GM23338 (cell line): ENCODE results near the gene ACTR2. TPM values are rescaled to one million over a fixed set of nuclear protein-coding genes. Genes with fewer than 3 reads are reported as not detected.

ENCODE experiments used
- ATAC-seq: fragments of 200-7000 bp; cut with Tn5 transposase; 3 replicates; pipeline ENCODE4 v1.9.1; 2020
- DNase-seq: peaks from one replicate; pipeline ENCODE4 v3.0.0-alpha.2; 2015; ENCODE audit warnings: low spot score
- H2AFZ ChIP-seq: fragments of 200-600 bp; sonication (generic); 2 replicates; pipeline ENCODE4 v1.8.0; 2016; ENCODE audit warnings: antibody characterized with exemption, mild to moderate bottlenecking, moderate library complexity
- H3F3A ChIP-seq: fragments of 200-600 bp; sonication (generic); replicated peaks from 2 replicates; pipeline ENCODE4 v1.8.0; 2017; ENCODE audit warnings: antibody characterized with exemption, mixed run types, low read depth
- H3K27ac ChIP-seq: fragments of 200-600 bp; sonication (generic); 2 replicates; pipeline ENCODE4 v1.6.1; 2016; ENCODE audit warnings: low read depth
- H3K27me3 ChIP-seq: fragments of 200-600 bp; sonication (generic); 2 replicates; pipeline ENCODE4 v1.8.0; 2016; ENCODE audit warnings: mild to moderate bottlenecking, mixed run types, moderate library complexity; ENCODE audit not compliant: insufficient read depth
- H3K36me3 ChIP-seq: fragments of 200-600 bp; sonication (generic); 2 replicates; pipeline ENCODE4 v1.8.0; 2016; ENCODE audit warnings: mild to moderate bottlenecking; ENCODE audit not compliant: insufficient read depth
- H3K4me1 ChIP-seq: fragments of 200-600 bp; sonication (generic); 2 replicates; pipeline ENCODE4 v1.8.0; 2016; ENCODE audit warnings: mild to moderate bottlenecking, moderate library complexity; ENCODE audit not compliant: insufficient read depth
- H3K4me2 ChIP-seq: fragments of 200-600 bp; sonication (generic); 2 replicates; pipeline ENCODE4 v1.7.1; 2017; ENCODE audit warnings: mixed run types
- H3K4me3 ChIP-seq: fragments of 200-600 bp; sonication (generic); 2 replicates; pipeline ENCODE4 v1.6.1; 2016; ENCODE audit warnings: mixed run types
- H3K79me2 ChIP-seq: fragments of 200-600 bp; sonication (generic); replicated peaks from 2 replicates; pipeline ENCODE4 v1.8.0; 2017; ENCODE audit warnings: mild to moderate bottlenecking; ENCODE audit not compliant: insufficient read depth
- H3K9me2 ChIP-seq: fragments of 200-600 bp; sonication (generic); 2 replicates; pipeline ENCODE4 v1.8.0; 2017; ENCODE audit not compliant: insufficient read depth
- H4K20me1 ChIP-seq: fragments of 200-600 bp; sonication (generic); replicated peaks from 2 replicates; pipeline ENCODE4 v1.8.0; 2017; ENCODE audit warnings: mild to moderate bottlenecking; ENCODE audit not compliant: insufficient read depth
- H3K27ac Mint-ChIP-seq: 2 replicates; pipeline ENCODE4 v1.8.0; 2020; ENCODE audit warnings: inconsistent platforms, mild to moderate bottlenecking, moderate library complexity, mixed read lengths
- H3K27me3 Mint-ChIP-seq: 3 replicates; pipeline ENCODE4 v1.8.0; 2022; ENCODE audit warnings: low read depth, mild to moderate bottlenecking, moderate library complexity, mixed read lengths, inconsistent platforms; ENCODE audit not compliant: insufficient read depth, poor library complexity
- H3K36me3 Mint-ChIP-seq: 3 replicates; pipeline ENCODE4 v1.8.0; 2021; ENCODE audit warnings: low read depth, mild to moderate bottlenecking, inconsistent platforms, moderate library complexity, mixed read lengths
- H3K4me1 Mint-ChIP-seq: 3 replicates; pipeline ENCODE4 v1.8.0; 2020; ENCODE audit warnings: mild to moderate bottlenecking, inconsistent platforms, mixed read lengths
- H3K4me3 Mint-ChIP-seq: 3 replicates; pipeline ENCODE4 v1.8.0; 2021; ENCODE audit warnings: moderate library complexity, mild to moderate bottlenecking, inconsistent platforms, mixed read lengths
- H3K9me3 Mint-ChIP-seq: 3 replicates; pipeline ENCODE4 v1.8.0; 2020; ENCODE audit warnings: moderate library complexity, mild to moderate bottlenecking, inconsistent platforms, mixed read lengths
- CREB1 ChIP-seq: fragments of 250-450 bp; sonication (Bioruptor Pico); IDR thresholded peaks from 2 replicates; pipeline ENCODE4 v1.5.0; 2020; ENCODE audit warnings: low read depth, mild to moderate bottlenecking, moderate library complexity
- EZH2 ChIP-seq: fragments of 200-600 bp; sonication (generic); IDR thresholded peaks from one replicate; pipeline ENCODE4 v1.8.0; 2017; ENCODE audit warnings: antibody characterized with exemption, mild to moderate bottlenecking, low read depth; ENCODE audit not compliant: unreplicated experiment
- EZH2phosphoT487 ChIP-seq: fragments of 200-600 bp; sonication (generic); IDR thresholded peaks from one replicate; pipeline ENCODE4 v1.8.1; 2018; ENCODE audit warnings: antibody characterized with exemption; ENCODE audit not compliant: unreplicated experiment
- JUNB ChIP-seq: IDR thresholded peaks from one replicate; pipeline ENCODE4 v1.6.1; 2016; ENCODE audit warnings: antibody characterized with exemption; ENCODE audit not compliant: unreplicated experiment
- NANOG ChIP-seq: IDR thresholded peaks from 2 replicates; pipeline ENCODE4 v1.6.1; 2016; ENCODE audit warnings: antibody characterized with exemption, borderline replicate concordance
- POLR2AphosphoS5 ChIP-seq: IDR thresholded peaks from 2 replicates; pipeline ENCODE4 v1.6.1; 2016; ENCODE audit warnings: antibody characterized with exemption, low read depth
- STAT1 ChIP-seq: IDR thresholded peaks from one replicate; pipeline ENCODE4 v1.6.1; 2016; ENCODE audit warnings: antibody characterized with exemption; ENCODE audit not compliant: unreplicated experiment
- ZNF114 ChIP-seq: fragments of 250-450 bp; sonication (Bioruptor Pico); IDR thresholded peaks from 2 replicates; pipeline ENCODE4 v1.5.0; 2020; ENCODE audit warnings: mild to moderate bottlenecking, moderate library complexity
- ZNF331 ChIP-seq: fragments of 250-450 bp; sonication (Bioruptor Pico); IDR thresholded peaks from 2 replicates; pipeline ENCODE4 v1.5.0; 2020; ENCODE audit warnings: low read depth, mild to moderate bottlenecking, moderate library complexity
- polyA plus RNA-seq: library from polyadenylated mRNA; unstranded; fragments of >200 nt; fragmentation: Nextera tagmentation; extraction: Ambion mirVana; gene quantifications from 2 replicates; pipeline ENCODE4 v1.2.1, GENCODE V29; 2016
- total RNA-seq: library from RNA; depleted of rRNA; stranded (reverse); fragments of >200 nt; shearing (Covaris generic); gene quantifications from 2 replicates; pipeline ENCODE4 v1.2.3, GENCODE V29; 2014
- TF ChIP-seq, protein P1 (sequence below): fragments of 250-450 bp; sonication (Bioruptor Pico); IDR thresholded peaks from 2 replicates; pipeline ENCODE4 v1.5.0; 2020; ENCODE audit warnings: mild to moderate bottlenecking, moderate library complexity
- TF ChIP-seq, protein P2 (sequence below): IDR thresholded peaks from one replicate; pipeline ENCODE4 v1.6.1; 2018; ENCODE audit warnings: antibody characterized with exemption; ENCODE audit not compliant: unreplicated experiment
- TF ChIP-seq, protein P3 (sequence below): IDR thresholded peaks from 2 replicates; pipeline ENCODE4 v1.6.1; 2016; ENCODE audit warnings: antibody characterized with exemption
- TF ChIP-seq, protein P4 (sequence below), 2 experiments: fragments of 200-600 bp in 1 of 2; sonication (generic) in 1 of 2; conservative IDR thresholded peaks; 2 replicates each; pipeline versions ENCODE4 v1.5.1 to v1.6.1; 2016 to 2017; ENCODE audit warnings: antibody characterized with exemption in 2 of 2, low read depth in 2 of 2, mild to moderate bottlenecking in 2 of 2, moderate library complexity in 1 of 2

The ACTR2 gene
- total and polyA plus RNA-seq, 2 experiments from 2014 or later, result 73.6 to 87.6 TPM

DNA sequence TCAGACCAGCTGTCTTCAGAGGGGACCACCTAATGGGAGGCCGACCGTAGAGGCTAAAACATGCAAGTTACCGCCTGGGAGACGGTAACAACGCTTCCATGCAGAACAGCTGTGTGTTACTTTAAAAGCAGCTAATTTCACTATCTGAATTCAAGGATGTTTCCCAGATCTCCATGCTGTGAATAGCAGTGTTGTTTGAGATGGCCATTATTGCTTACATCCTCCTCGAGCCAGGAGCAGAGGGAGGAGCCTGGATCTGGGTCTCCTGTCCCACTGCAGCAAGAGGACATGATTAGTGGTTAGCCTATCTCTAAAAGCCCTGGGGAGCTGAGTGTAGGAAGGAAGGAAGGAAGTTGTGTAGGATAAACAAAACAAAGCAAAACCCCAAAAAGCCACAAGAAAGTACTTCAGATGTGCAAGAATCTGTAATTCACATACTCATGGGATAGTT lies 50.9 kb downstream of the ACTR2 start:
- Histone ChIP-seq H3K79me2 (no peaks in the 10 kb centered on the region), H4K20me1 (peaks cover 17% of the 10 kb centered on the region), H2AFZ (no peak overlapping the region), H3K4me3 (no peak overlapping the region), H3F3A (no peaks in the 10 kb centered on the region), H3K9me2 (no peaks in the 10 kb centered on the region), H3K36me3 (no peaks in the 10 kb centered on the region), H3K4me1 (peaks cover 4% of the 10 kb centered on the region; the same call in 1 of the 2 replicates), H3K4me2 (no peak overlapping the region), H3K27ac (no peak overlapping the region), H3K27me3 (peaks cover 98% of the 10 kb centered on the region)
- no peak overlapping the region for H3K27ac Mint-ChIP-seq
- H3K4me3 Mint-ChIP-seq, result no peak overlapping the region
- ATAC-seq (no peak), DNase-seq (no peak)
- peaks cover 85% of the 10 kb centered on the region for H3K27me3 Mint-ChIP-seq
- TF ChIP-seq STAT1, result no peak
- TF ChIP-seq, protein P1, sequence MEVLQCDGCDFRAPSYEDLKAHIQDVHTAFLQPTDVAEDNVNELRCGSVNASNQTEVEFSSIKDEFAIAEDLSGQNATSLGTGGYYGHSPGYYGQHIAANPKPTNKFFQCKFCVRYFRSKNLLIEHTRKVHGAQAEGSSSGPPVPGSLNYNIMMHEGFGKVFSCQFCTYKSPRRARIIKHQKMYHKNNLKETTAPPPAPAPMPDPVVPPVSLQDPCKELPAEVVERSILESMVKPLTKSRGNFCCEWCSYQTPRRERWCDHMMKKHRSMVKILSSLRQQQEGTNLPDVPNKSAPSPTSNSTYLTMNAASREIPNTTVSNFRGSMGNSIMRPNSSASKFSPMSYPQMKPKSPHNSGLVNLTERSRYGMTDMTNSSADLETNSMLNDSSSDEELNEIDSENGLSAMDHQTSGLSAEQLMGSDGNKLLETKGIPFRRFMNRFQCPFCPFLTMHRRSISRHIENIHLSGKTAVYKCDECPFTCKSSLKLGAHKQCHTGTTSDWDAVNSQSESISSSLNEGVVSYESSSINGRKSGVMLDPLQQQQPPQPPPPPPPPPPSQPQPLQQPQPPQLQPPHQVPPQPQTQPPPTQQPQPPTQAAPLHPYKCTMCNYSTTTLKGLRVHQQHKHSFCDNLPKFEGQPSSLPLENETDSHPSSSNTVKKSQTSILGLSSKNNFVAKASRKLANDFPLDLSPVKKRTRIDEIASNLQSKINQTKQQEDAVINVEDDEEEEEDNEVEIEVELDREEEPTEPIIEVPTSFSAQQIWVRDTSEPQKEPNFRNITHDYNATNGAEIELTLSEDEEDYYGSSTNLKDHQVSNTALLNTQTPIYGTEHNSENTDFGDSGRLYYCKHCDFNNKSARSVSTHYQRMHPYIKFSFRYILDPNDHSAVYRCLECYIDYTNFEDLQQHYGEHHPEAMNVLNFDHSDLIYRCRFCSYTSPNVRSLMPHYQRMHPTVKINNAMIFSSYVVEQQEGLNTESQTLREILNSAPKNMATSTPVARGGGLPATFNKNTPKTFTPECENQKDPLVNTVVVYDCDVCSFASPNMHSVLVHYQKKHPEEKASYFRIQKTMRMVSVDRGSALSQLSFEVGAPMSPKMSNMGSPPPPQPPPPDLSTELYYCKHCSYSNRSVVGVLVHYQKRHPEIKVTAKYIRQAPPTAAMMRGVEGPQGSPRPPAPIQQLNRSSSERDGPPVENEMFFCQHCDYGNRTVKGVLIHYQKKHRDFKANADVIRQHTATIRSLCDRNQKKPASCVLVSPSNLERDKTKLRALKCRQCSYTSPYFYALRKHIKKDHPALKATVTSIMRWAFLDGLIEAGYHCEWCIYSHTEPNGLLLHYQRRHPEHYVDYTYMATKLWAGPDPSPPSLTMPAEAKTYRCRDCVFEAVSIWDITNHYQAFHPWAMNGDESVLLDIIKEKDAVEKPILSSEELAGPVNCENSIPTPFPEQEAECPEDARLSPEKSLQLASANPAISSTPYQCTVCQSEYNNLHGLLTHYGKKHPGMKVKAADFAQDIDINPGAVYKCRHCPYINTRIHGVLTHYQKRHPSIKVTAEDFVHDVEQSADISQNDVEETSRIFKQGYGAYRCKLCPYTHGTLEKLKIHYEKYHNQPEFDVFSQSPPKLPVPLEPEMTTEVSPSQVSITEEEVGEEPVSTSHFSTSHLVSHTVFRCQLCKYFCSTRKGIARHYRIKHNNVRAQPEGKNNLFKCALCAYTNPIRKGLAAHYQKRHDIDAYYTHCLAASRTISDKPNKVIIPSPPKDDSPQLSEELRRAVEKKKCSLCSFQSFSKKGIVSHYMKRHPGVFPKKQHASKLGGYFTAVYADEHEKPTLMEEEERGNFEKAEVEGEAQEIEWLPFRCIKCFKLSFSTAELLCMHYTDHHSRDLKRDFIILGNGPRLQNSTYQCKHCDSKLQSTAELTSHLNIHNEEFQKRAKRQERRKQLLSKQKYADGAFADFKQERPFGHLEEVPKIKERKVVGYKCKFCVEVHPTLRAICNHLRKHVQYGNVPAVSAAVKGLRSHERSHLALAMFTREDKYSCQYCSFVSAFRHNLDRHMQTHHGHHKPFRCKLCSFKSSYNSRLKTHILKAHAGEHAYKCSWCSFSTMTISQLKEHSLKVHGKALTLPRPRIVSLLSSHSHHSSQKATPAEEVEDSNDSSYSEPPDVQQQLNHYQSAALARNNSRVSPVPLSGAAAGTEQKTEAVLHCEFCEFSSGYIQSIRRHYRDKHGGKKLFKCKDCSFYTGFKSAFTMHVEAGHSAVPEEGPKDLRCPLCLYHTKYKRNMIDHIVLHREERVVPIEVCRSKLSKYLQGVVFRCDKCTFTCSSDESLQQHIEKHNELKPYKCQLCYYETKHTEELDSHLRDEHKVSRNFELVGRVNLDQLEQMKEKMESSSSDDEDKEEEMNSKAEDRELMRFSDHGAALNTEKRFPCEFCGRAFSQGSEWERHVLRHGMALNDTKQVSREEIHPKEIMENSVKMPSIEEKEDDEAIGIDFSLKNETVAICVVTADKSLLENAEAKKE (CRISPR knock-in tag), result no peak
- TF ChIP-seq CREB1, result no peak
- no peak for TF ChIP-seq JUNB
- no peak for TF ChIP-seq POLR2AphosphoS5
- TF ChIP-seq NANOG, result no peak
- TF ChIP-seq, protein P2, sequence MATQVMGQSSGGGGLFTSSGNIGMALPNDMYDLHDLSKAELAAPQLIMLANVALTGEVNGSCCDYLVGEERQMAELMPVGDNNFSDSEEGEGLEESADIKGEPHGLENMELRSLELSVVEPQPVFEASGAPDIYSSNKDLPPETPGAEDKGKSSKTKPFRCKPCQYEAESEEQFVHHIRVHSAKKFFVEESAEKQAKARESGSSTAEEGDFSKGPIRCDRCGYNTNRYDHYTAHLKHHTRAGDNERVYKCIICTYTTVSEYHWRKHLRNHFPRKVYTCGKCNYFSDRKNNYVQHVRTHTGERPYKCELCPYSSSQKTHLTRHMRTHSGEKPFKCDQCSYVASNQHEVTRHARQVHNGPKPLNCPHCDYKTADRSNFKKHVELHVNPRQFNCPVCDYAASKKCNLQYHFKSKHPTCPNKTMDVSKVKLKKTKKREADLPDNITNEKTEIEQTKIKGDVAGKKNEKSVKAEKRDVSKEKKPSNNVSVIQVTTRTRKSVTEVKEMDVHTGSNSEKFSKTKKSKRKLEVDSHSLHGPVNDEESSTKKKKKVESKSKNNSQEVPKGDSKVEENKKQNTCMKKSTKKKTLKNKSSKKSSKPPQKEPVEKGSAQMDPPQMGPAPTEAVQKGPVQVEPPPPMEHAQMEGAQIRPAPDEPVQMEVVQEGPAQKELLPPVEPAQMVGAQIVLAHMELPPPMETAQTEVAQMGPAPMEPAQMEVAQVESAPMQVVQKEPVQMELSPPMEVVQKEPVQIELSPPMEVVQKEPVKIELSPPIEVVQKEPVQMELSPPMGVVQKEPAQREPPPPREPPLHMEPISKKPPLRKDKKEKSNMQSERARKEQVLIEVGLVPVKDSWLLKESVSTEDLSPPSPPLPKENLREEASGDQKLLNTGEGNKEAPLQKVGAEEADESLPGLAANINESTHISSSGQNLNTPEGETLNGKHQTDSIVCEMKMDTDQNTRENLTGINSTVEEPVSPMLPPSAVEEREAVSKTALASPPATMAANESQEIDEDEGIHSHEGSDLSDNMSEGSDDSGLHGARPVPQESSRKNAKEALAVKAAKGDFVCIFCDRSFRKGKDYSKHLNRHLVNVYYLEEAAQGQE, result no peak
- no peak for TF ChIP-seq ZNF331
- TF ChIP-seq EZH2, result no peak
- TF ChIP-seq, protein P3, sequence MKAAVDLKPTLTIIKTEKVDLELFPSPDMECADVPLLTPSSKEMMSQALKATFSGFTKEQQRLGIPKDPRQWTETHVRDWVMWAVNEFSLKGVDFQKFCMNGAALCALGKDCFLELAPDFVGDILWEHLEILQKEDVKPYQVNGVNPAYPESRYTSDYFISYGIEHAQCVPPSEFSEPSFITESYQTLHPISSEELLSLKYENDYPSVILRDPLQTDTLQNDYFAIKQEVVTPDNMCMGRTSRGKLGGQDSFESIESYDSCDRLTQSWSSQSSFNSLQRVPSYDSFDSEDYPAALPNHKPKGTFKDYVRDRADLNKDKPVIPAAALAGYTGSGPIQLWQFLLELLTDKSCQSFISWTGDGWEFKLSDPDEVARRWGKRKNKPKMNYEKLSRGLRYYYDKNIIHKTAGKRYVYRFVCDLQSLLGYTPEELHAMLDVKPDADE, result no peak
- TF ChIP-seq ZNF114 (CRISPR knock-in tag), result no peak
- no peak for TF ChIP-seq EZH2phosphoT487
- TF ChIP-seq, protein P4, sequence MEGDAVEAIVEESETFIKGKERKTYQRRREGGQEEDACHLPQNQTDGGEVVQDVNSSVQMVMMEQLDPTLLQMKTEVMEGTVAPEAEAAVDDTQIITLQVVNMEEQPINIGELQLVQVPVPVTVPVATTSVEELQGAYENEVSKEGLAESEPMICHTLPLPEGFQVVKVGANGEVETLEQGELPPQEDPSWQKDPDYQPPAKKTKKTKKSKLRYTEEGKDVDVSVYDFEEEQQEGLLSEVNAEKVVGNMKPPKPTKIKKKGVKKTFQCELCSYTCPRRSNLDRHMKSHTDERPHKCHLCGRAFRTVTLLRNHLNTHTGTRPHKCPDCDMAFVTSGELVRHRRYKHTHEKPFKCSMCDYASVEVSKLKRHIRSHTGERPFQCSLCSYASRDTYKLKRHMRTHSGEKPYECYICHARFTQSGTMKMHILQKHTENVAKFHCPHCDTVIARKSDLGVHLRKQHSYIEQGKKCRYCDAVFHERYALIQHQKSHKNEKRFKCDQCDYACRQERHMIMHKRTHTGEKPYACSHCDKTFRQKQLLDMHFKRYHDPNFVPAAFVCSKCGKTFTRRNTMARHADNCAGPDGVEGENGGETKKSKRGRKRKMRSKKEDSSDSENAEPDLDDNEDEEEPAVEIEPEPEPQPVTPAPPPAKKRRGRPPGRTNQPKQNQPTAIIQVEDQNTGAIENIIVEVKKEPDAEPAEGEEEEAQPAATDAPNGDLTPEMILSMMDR (conservative IDR thresholded peaks at IDR 0.05; ENCODE audit: low read depth in 2 of 2), result no peak
- H3K36me3 Mint-ChIP-seq, result peaks cover 2% of the 10 kb centered on the region; the same call in 2 of the 3 replicates
- H3K9me3 Mint-ChIP-seq, result no peaks in the 10 kb centered on the region
- peaks cover 20% of the 10 kb centered on the region for H3K4me1 Mint-ChIP-seq
